Measurements from ENCODE around the gene CHD5.

The CHD5 gene

DNA sequence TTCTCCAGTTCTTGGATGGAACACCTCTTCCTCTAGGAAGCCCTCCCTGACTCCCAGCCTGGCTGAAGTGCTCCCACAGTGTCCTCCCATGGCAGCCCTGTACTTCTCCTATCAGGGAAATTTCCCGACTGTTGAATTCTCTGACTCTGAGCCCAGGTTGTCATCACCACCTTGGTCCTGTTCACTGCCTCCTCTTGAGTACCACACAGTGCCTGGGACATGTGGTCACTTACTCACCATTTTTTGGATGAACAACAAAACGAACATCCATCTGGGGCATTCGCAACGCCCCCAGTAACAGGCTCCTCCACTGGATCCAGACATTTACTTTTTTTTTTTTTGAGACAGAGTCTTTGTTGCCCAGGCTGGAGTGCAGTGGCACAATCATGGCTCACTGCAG lies 37.4 kb downstream of the CHD5 start:
- no peak overlapping the region for H3K4me3 ChIP-seq (replicated peaks; ENCODE audit: low read depth, low read length)
- TF ChIP-seq CTCF (IDR thresholded peaks at IDR 0.05; ENCODE audit: low read length, missing control alignments) = no peak
- no peak for DNase-seq (ENCODE audit: low read depth)

- TF ChIP-seq CTCF (IDR thresholded peaks at IDR 0.05; ENCODE audit: low read length, missing control alignments) = no peak
Measured at GRCh38 chr1:6142036-6142621, 38.0 kb downstream of the CHD5 start.

GRCh38 chr1:6141592-6141991 lies 38.5 kb downstream of the CHD5 start:
- TF ChIP-seq CTCF (IDR thresholded peaks at IDR 0.05; ENCODE audit: low read length, missing control alignments) = no peak
- no peak overlapping the region for H3K4me3 ChIP-seq (replicated peaks; ENCODE audit: low read depth, low read length)
- DNase-seq (ENCODE audit: low read depth) = no peak

More at GRCh38 chr1:6142036-6142621, 38.0 kb downstream of the CHD5 start:
- no peak for DNase-seq (ENCODE audit: low read depth)
- H3K4me3 ChIP-seq (replicated peaks; ENCODE audit: low read depth, low read length) = no peak overlapping the region

- no peak overlapping the region for H3K4me3 ChIP-seq (replicated peaks; ENCODE audit: low read depth, low read length)
- TF ChIP-seq CTCF (IDR thresholded peaks at IDR 0.05; ENCODE audit: low read length, missing control alignments) = no peak
- DNase-seq (ENCODE audit: low read depth) = no peak
Measured at GRCh38 chr1:6140413-6140812, 39.7 kb downstream of the CHD5 start.

- TF ChIP-seq CTCF (IDR thresholded peaks at IDR 0.05; ENCODE audit: low read length, missing control alignments) = no peak
- DNase-seq (ENCODE audit: low read depth) = no peak
- no peak overlapping the region for H3K4me3 ChIP-seq (replicated peaks; ENCODE audit: low read depth, low read length)
Measured at GRCh38 chr1:6137758-6138157, 42.4 kb downstream of the CHD5 start.

DNA sequence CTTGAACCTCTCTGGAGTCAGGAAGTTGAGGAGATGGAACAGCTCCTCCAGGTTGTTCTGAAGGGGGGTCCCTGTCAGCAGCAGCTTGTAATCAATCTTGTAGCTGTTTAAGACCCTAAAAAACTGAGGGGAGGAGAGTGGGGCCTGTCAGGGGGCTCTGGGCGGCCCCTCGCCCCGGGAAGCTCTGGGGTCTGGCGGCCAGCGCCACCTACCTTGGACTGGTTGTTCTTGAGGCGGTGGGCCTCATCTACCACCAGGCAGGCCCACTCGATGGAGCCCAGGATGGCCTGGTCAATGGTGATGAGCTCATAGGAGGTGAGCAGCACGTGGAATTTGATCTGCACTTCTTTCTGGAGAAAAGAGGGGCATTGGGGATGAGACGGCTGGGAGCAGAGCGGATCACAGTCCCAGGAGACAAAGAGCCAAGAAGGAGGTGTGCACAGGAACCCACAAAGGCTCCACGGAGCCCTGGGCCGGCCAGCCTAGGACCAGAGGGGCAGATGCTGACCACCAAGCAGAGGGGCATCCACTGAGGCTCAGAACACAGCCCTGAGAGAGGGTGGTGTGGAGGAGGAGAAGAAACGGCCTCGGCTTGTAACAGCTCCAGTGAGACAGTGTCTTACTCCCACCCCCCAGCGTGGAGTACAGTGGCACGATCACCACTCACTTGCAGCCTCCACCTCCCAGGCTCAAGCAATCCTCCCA lies 43.5 kb downstream of the CHD5 start:
- no peak overlapping the region for H3K4me3 ChIP-seq (replicated peaks; ENCODE audit: low read depth, low read length)
- DNase-seq (ENCODE audit: low read depth) = no peak
- no peak for TF ChIP-seq CTCF (IDR thresholded peaks at IDR 0.05; ENCODE audit: low read length, missing control alignments)

All from fibroblast of pulmonary artery (primary cell).